HepG2 (cell line): ENCODE measurements around the gene C20orf96. TPM values are rescaled to one million over a fixed set of nuclear protein-coding genes. Genes with fewer than 3 reads are reported as not detected.

ENCODE experiments used
- CBFB ChIP-seq: sonication (generic); formaldehyde crosslinking; IDR thresholded peaks from 2 replicates; pipeline ENCODE4 v1.4.0; 2020; ENCODE audit warnings: missing genetic modification reagents
- HNRNPH1 ChIP-seq: fragments of 200-400 bp; formaldehyde crosslinking; optimal IDR thresholded peaks from 2 replicates; pipeline ENCODE3; 2017; ENCODE audit warnings: mild to moderate bottlenecking, low read depth, low read length
- MED13 ChIP-seq: sonication (generic); formaldehyde crosslinking; IDR thresholded peaks from 2 replicates; pipeline ENCODE4 v1.5.0; 2020; ENCODE audit warnings: missing genetic modification reagents
- MYC ChIP-seq: sonication (generic); formaldehyde crosslinking; IDR thresholded peaks from 2 replicates; pipeline ENCODE4 v1.9.0; 2021; ENCODE audit warnings: missing genetic modification reagents, borderline replicate concordance
- NFATC3 ChIP-seq: sonication (generic); formaldehyde crosslinking; IDR thresholded peaks from 2 replicates; pipeline ENCODE4 v1.5.1; 2020; ENCODE audit warnings: mild to moderate bottlenecking, missing genetic modification reagents
- RFX1 ChIP-seq: fragments of 450-650 bp; IDR thresholded peaks from 2 replicates; pipeline ENCODE4 v1.6.1; 2017
- XRCC5 ChIP-seq: fragments of 200-400 bp; formaldehyde crosslinking; optimal IDR thresholded peaks from 2 replicates; pipeline ENCODE3; 2017; ENCODE audit warnings: mild to moderate bottlenecking, low read length
- ZBTB3 ChIP-seq: sonication (generic); formaldehyde crosslinking; IDR thresholded peaks from 2 replicates; pipeline ENCODE4 v1.4.0; 2020; ENCODE audit warnings: low read depth, mild to moderate bottlenecking, moderate library complexity, missing genetic modification reagents, borderline replicate concordance
- ZFX ChIP-seq: sonication (generic); formaldehyde crosslinking; IDR thresholded peaks from 2 replicates; pipeline ENCODE4 v1.4.0; 2020; ENCODE audit warnings: mild to moderate bottlenecking, low read depth, missing genetic modification reagents, moderate library complexity
- ZNF24 ChIP-seq: fragments of 450-650 bp; IDR thresholded peaks from 2 replicates; pipeline ENCODE4 v1.6.1; 2017; ENCODE audit warnings: antibody characterized with exemption, mild to moderate bottlenecking
- ZNF331 ChIP-seq: sonication (generic); formaldehyde crosslinking; IDR thresholded peaks from 2 replicates; pipeline ENCODE4 v1.4.0; 2020; ENCODE audit warnings: missing genetic modification reagents
- ZNF761 ChIP-seq: sonication (generic); formaldehyde crosslinking; conservative IDR thresholded peaks from 2 replicates; pipeline ENCODE4 v1.4.0; 2020; ENCODE audit warnings: mild to moderate bottlenecking, missing genetic modification reagents
- ZZZ3 ChIP-seq: sonication (generic); formaldehyde crosslinking; IDR thresholded peaks from 2 replicates; pipeline ENCODE4 v1.4.0; 2020; ENCODE audit warnings: missing genetic modification reagents, mild to moderate bottlenecking, borderline replicate concordance
- polyA plus RNA-seq, 8 experiments: library from polyadenylated mRNA; depleted of rRNA in 3 of 8; stranded (reverse) in 7 of 8; unstranded in 1 of 8; fragments of >200 nt; fragmentation: Illumina TruSeq in 4 of 8; extraction: Trizol in 4 of 8; gene quantifications; 2 replicates each; pipeline versions ENCODE4 v1.2.1 to v1.2.3, GENCODE V29; 2011 to 2016; ENCODE audit warnings: low read depth in 4 of 8, missing spikeins in 1 of 8, mixed read lengths in 1 of 8; ENCODE audit not compliant: insufficient read depth in 1 of 8
- total RNA-seq, 5 experiments: library from RNA; depleted of rRNA; stranded (reverse); fragments of >200 nt; fragmentation: Illumina TruSeq; extraction: Trizol; gene quantifications; 2 replicates each; pipeline ENCODE4 v1.2.3, GENCODE V29; 2016; ENCODE audit warnings: low read depth in 1 of 5
- TF ChIP-seq, protein P1 (sequence below): sonication (generic); formaldehyde crosslinking; IDR thresholded peaks from 2 replicates; pipeline ENCODE4 v1.8.0; 2022; ENCODE audit warnings: mild to moderate bottlenecking, missing genetic modification reagents
- TF ChIP-seq, protein P2 (sequence below): sonication (generic); formaldehyde crosslinking; conservative IDR thresholded peaks from 2 replicates; pipeline ENCODE4 v1.8.0; 2022; ENCODE audit warnings: low read depth, missing genetic modification reagents
- TF ChIP-seq, protein P3 (sequence below): sonication (generic); formaldehyde crosslinking; IDR thresholded peaks from 2 replicates; pipeline ENCODE4 v1.9.0; 2021; ENCODE audit warnings: missing genetic modification reagents, borderline replicate concordance
- TF ChIP-seq, protein P4 (sequence below): sonication (generic); formaldehyde crosslinking; IDR thresholded peaks from 2 replicates; pipeline ENCODE4 v1.4.0; 2020; ENCODE audit warnings: missing genetic modification reagents, borderline replicate concordance
- TF ChIP-seq, protein P5 (sequence below): sonication (generic); formaldehyde crosslinking; IDR thresholded peaks from 2 replicates; pipeline ENCODE4 v1.4.0; 2020; ENCODE audit warnings: missing genetic modification reagents, borderline replicate concordance

Gene C20orf96
- total and polyA plus RNA-seq, 2 of the 13 experiments (the other 11 are each of a cell fraction or from before 2014, with no cell fraction given) = 3.8 to 20.6 TPM

- TF ChIP-seq, protein P1, sequence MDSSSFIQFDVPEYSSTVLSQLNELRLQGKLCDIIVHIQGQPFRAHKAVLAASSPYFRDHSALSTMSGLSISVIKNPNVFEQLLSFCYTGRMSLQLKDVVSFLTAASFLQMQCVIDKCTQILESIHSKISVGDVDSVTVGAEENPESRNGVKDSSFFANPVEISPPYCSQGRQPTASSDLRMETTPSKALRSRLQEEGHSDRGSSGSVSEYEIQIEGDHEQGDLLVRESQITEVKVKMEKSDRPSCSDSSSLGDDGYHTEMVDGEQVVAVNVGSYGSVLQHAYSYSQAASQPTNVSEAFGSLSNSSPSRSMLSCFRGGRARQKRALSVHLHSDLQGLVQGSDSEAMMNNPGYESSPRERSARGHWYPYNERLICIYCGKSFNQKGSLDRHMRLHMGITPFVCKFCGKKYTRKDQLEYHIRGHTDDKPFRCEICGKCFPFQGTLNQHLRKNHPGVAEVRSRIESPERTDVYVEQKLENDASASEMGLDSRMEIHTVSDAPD (CRISPR knock-in tag) = peak; percentile 61; the same call in 1 of the 2 replicates
- TF ChIP-seq ZNF331 (CRISPR knock-in tag) (peak; percentile 14; the same call in 1 of the 2 replicates), RFX1 (peak; percentile 74), ZZZ3 (peak; percentile 3; the same call in 1 of the 2 replicates), ZNF24 (no peak), MED13 (CRISPR knock-in tag) (no peak), ZFX (CRISPR knock-in tag) (peak; percentile 65), NFATC3 (CRISPR knock-in tag) (peak; percentile 19; the same call in 1 of the 2 replicates), HNRNPH1 (peak; percentile 72), ZBTB3 (CRISPR knock-in tag) (no peak), XRCC5 (peak; percentile 31), ZNF761 (CRISPR knock-in tag) (no peak), MYC (CRISPR knock-in tag) (no peak; the same call in 1 of the 2 replicates), CBFB (no peak; the same call in 1 of the 2 replicates)
- TF ChIP-seq, protein P2, sequence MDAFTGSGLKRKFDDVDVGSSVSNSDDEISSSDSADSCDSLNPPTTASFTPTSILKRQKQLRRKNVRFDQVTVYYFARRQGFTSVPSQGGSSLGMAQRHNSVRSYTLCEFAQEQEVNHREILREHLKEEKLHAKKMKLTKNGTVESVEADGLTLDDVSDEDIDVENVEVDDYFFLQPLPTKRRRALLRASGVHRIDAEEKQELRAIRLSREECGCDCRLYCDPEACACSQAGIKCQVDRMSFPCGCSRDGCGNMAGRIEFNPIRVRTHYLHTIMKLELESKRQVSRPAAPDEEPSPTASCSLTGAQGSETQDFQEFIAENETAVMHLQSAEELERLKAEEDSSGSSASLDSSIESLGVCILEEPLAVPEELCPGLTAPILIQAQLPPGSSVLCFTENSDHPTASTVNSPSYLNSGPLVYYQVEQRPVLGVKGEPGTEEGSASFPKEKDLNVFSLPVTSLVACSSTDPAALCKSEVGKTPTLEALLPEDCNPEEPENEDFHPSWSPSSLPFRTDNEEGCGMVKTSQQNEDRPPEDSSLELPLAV (CRISPR knock-in tag) = no peak
- TF ChIP-seq, protein P3, sequence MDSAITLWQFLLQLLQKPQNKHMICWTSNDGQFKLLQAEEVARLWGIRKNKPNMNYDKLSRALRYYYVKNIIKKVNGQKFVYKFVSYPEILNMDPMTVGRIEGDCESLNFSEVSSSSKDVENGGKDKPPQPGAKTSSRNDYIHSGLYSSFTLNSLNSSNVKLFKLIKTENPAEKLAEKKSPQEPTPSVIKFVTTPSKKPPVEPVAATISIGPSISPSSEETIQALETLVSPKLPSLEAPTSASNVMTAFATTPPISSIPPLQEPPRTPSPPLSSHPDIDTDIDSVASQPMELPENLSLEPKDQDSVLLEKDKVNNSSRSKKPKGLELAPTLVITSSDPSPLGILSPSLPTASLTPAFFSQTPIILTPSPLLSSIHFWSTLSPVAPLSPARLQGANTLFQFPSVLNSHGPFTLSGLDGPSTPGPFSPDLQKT = no peak
- TF ChIP-seq, protein P4, sequence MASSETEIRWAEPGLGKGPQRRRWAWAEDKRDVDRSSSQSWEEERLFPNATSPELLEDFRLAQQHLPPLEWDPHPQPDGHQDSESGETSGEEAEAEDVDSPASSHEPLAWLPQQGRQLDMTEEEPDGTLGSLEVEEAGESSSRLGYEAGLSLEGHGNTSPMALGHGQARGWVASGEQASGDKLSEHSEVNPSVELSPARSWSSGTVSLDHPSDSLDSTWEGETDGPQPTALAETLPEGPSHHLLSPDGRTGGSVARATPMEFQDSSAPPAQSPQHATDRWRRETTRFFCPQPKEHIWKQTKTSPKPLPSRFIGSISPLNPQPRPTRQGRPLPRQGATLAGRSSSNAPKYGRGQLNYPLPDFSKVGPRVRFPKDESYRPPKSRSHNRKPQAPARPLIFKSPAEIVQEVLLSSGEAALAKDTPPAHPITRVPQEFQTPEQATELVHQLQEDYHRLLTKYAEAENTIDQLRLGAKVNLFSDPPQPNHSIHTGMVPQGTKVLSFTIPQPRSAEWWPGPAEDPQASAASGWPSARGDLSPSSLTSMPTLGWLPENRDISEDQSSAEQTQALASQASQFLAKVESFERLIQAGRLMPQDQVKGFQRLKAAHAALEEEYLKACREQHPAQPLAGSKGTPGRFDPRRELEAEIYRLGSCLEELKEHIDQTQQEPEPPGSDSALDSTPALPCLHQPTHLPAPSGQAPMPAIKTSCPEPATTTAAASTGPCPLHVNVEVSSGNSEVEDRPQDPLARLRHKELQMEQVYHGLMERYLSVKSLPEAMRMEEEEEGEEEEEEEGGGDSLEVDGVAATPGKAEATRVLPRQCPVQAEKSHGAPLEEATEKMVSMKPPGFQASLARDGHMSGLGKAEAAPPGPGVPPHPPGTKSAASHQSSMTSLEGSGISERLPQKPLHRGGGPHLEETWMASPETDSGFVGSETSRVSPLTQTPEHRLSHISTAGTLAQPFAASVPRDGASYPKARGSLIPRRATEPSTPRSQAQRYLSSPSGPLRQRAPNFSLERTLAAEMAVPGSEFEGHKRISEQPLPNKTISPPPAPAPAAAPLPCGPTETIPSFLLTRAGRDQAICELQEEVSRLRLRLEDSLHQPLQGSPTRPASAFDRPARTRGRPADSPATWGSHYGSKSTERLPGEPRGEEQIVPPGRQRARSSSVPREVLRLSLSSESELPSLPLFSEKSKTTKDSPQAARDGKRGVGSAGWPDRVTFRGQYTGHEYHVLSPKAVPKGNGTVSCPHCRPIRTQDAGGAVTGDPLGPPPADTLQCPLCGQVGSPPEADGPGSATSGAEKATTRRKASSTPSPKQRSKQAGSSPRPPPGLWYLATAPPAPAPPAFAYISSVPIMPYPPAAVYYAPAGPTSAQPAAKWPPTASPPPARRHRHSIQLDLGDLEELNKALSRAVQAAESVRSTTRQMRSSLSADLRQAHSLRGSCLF (CRISPR knock-in tag) = no peak
- TF ChIP-seq, protein P5, sequence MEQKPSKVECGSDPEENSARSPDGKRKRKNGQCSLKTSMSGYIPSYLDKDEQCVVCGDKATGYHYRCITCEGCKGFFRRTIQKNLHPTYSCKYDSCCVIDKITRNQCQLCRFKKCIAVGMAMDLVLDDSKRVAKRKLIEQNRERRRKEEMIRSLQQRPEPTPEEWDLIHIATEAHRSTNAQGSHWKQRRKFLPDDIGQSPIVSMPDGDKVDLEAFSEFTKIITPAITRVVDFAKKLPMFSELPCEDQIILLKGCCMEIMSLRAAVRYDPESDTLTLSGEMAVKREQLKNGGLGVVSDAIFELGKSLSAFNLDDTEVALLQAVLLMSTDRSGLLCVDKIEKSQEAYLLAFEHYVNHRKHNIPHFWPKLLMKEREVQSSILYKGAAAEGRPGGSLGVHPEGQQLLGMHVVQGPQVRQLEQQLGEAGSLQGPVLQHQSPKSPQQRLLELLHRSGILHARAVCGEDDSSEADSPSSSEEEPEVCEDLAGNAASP = 0 out of 2 replicates have a peak, but pooled peaks have one; percentile 24
Observed at GRCh38 chr20:290084-290831, at the start of gene C20orf96 (continued).
